Measurements from ENCODE around the gene CTU1.

DNA sequence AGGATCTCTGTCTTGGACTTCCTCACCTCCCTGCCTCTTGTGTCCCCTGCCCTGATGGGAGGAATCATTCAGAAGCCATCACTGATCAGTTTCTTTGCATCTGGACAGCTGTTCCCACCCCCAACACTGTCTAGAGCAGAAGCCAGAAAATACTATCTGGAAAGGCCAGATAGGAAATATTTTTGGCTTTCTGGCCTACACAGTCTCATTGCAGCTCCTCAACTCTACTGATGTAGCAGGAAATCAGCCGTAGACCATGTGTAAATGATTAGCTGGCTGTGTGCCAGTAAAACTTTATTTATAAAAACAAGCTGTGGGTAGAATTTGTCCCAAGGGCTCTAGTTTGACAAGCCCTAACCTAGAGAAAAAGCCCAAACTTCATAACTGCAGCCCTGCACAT is 39.5 kb upstream of the CTU1 start:
- no peak for TF ChIP-seq EZH2 (IDR thresholded peaks at IDR 0.05; ENCODE audit: borderline replicate concordance, low read depth, low read length, severe bottlenecking)
- no peak for TF ChIP-seq CTCF (IDR thresholded peaks at IDR 0.05; ENCODE audit: borderline replicate concordance, extremely low read depth, low read length, poor library complexity, severe bottlenecking)
